Neural cell (in vitro differentiated cells): ENCODE measurements around the gene DNAI1. TPM values are rescaled to one million over a fixed set of nuclear protein-coding genes. Genes with fewer than 3 reads are reported as not detected.

Experiments used
- H2AFZ ChIP-seq: fragments of 200-600, 300-800 bp; sonication (generic), shearing (Covaris generic); 2 replicates; pipeline ENCODE4 v1.6.0; 2014; ENCODE audit warnings: low read depth, mild to moderate bottlenecking, antibody characterized with exemption, low read length, moderate library complexity
- H3F3A ChIP-seq: fragments of 200-600 bp; shearing (Covaris generic); 2 replicates; pipeline ENCODE4 v1.6.1; 2016; ENCODE audit warnings: mild to moderate bottlenecking, moderate library complexity, mixed read lengths, antibody characterized with exemption, low read length; ENCODE audit not compliant: insufficient read depth, poor library complexity, severe bottlenecking
- H3K27ac ChIP-seq: fragments of 200-600, 300-800 bp; sonication (generic), shearing (Covaris generic); 2 replicates; pipeline ENCODE4 v1.5.1; 2014; ENCODE audit warnings: mild to moderate bottlenecking, low read length, moderate library complexity
- H3K27me3 ChIP-seq: fragments of 300-800, 200-600 bp; sonication (generic), shearing (Covaris generic); 2 replicates; pipeline ENCODE4 v1.6.0; 2014; ENCODE audit warnings: mild to moderate bottlenecking, low read depth, low read length, moderate library complexity; ENCODE audit not compliant: insufficient read depth
- H3K36me3 ChIP-seq: fragments of 300-800, 200-600 bp; sonication (generic), shearing (Covaris generic); 2 replicates; pipeline ENCODE4 v1.5.1; 2014; ENCODE audit warnings: mild to moderate bottlenecking, antibody characterized with exemption, low read length, moderate library complexity; ENCODE audit not compliant: insufficient read depth
- H3K4me2 ChIP-seq: fragments of 300-800, 200-600 bp; sonication (generic), shearing (Covaris generic); 2 replicates; pipeline ENCODE4 v1.6.0; 2014; ENCODE audit warnings: mild to moderate bottlenecking, low read length
- H3K4me3 ChIP-seq: fragments of 300-800, 200-600 bp; sonication (generic), shearing (Covaris generic); 2 replicates; pipeline ENCODE4 v1.5.1; 2014; ENCODE audit warnings: mild to moderate bottlenecking, low read length, moderate library complexity
- H3K79me2 ChIP-seq: fragments of 200-600 bp; shearing (Covaris generic); replicated peaks from 2 replicates; pipeline ENCODE4 v1.6.0; 2014; ENCODE audit warnings: mild to moderate bottlenecking, low read length, moderate library complexity; ENCODE audit not compliant: insufficient read depth
- H3K9ac ChIP-seq: fragments of 300-800, 200-600 bp; sonication (generic), shearing (Covaris generic); 2 replicates; pipeline ENCODE4 v1.6.1; 2016; ENCODE audit warnings: mild to moderate bottlenecking, low read length, mixed read lengths
- H3K9me2 ChIP-seq: fragments of 200-600 bp; shearing (Covaris generic); 2 replicates; pipeline ENCODE4 v1.6.1; 2016; ENCODE audit warnings: mild to moderate bottlenecking, low read length, mixed read lengths; ENCODE audit not compliant: insufficient read depth
- H3K9me3 ChIP-seq: fragments of 200-600, 300-800 bp; sonication (generic), shearing (Covaris generic); 2 replicates; pipeline ENCODE4 v1.6.1; 2016; ENCODE audit warnings: mild to moderate bottlenecking, mixed run types, low read length, moderate library complexity, mixed read lengths
- H4K20me1 ChIP-seq: fragments of 200-600 bp; shearing (Covaris generic); 2 replicates; pipeline ENCODE4 v1.6.1; 2016; ENCODE audit warnings: mild to moderate bottlenecking, mixed run types; ENCODE audit not compliant: insufficient read depth
- CTCF ChIP-seq: fragments of 450-650 bp; IDR thresholded peaks from 2 replicates; pipeline ENCODE4 v1.5.1; 2014; ENCODE audit warnings: antibody characterized with exemption, mild to moderate bottlenecking, moderate library complexity; ENCODE audit not compliant: poor library complexity, severe bottlenecking
- EP300 ChIP-seq: fragments of 450-650 bp; conservative IDR thresholded peaks from 2 replicates; pipeline ENCODE4 v1.6.1; 2014; ENCODE audit warnings: antibody characterized with exemption, mild to moderate bottlenecking, moderate library complexity; ENCODE audit not compliant: poor library complexity, severe bottlenecking
- EZH2 ChIP-seq: fragments of 200-600, 300-800 bp; shearing (Covaris generic), sonication (generic); IDR thresholded peaks from 2 replicates; pipeline ENCODE4 v1.6.1; 2014; ENCODE audit warnings: antibody characterized with exemption, low read length, borderline replicate concordance, mild to moderate bottlenecking; ENCODE audit not compliant: insufficient read depth, poor library complexity, severe bottlenecking
- MXI1 ChIP-seq: fragments of 450-650 bp; conservative IDR thresholded peaks from 2 replicates; pipeline ENCODE4 v1.6.1; 2014; ENCODE audit warnings: antibody characterized with exemption, mild to moderate bottlenecking; ENCODE audit not compliant: poor library complexity, severe bottlenecking
- POLR2AphosphoS5 ChIP-seq: IDR thresholded peaks from 2 replicates; pipeline ENCODE4 v1.6.1; 2012
- RAD21 ChIP-seq: fragments of 450-650 bp; conservative IDR thresholded peaks from 2 replicates; pipeline ENCODE4 v1.6.1; 2014; ENCODE audit warnings: antibody characterized with exemption, mild to moderate bottlenecking, moderate library complexity
- REST ChIP-seq: IDR thresholded peaks from 2 replicates; pipeline ENCODE4 v1.6.1; 2012; ENCODE audit warnings: borderline replicate concordance
- SMC3 ChIP-seq: fragments of 450-650 bp; conservative IDR thresholded peaks from 2 replicates; pipeline ENCODE4 v1.6.1; 2014; ENCODE audit warnings: antibody characterized with exemption, mild to moderate bottlenecking, moderate library complexity; ENCODE audit not compliant: poor library complexity
- TAF1 ChIP-seq: IDR thresholded peaks from 2 replicates; pipeline ENCODE4 v1.6.1; 2012; ENCODE audit warnings: low read depth
- polyA plus RNA-seq: library from polyadenylated mRNA; depleted of rRNA; stranded (reverse); fragments of >200 nt; gene quantifications from 2 replicates; pipeline ENCODE4 v1.2.3, GENCODE V29; 2014

The DNAI1 gene
- polyA plus RNA-seq, 1 donor from 2014 or later = 0.99 TPM

GRCh38 chr9:34456746-34457145 is 1.9 kb upstream of the DNAI1 start:
- peak overlapping the region; percentile 96 for H3K9ac ChIP-seq
- H4K20me1 ChIP-seq = no peaks in the 10 kb centered on the region
- H3K4me3 ChIP-seq = peak overlapping the region; percentile 92
- H2AFZ ChIP-seq = peak overlapping the region; percentile 17
- TF ChIP-seq EZH2 (no peak), POLR2AphosphoS5 (no peak), CTCF (no peak), EP300 (no peak), MXI1 (no peak), SMC3 (no peak), REST (no peak), TAF1 (no peak), RAD21 (no peak)
- H3K27me3 ChIP-seq = no peaks in the 10 kb centered on the region
- no peaks in the 10 kb centered on the region for H3K9me2 ChIP-seq
- no peaks in the 10 kb centered on the region for H3K9me3 ChIP-seq
- no peaks in the 10 kb centered on the region for H3F3A ChIP-seq
- peaks cover 50% of the 10 kb centered on the region for H3K79me2 ChIP-seq
- peak overlapping the region; percentile 97 for H3K4me2 ChIP-seq
- no peaks in the 10 kb centered on the region for H3K36me3 ChIP-seq
- H3K27ac ChIP-seq = peak overlapping the region; percentile 93

DNA sequence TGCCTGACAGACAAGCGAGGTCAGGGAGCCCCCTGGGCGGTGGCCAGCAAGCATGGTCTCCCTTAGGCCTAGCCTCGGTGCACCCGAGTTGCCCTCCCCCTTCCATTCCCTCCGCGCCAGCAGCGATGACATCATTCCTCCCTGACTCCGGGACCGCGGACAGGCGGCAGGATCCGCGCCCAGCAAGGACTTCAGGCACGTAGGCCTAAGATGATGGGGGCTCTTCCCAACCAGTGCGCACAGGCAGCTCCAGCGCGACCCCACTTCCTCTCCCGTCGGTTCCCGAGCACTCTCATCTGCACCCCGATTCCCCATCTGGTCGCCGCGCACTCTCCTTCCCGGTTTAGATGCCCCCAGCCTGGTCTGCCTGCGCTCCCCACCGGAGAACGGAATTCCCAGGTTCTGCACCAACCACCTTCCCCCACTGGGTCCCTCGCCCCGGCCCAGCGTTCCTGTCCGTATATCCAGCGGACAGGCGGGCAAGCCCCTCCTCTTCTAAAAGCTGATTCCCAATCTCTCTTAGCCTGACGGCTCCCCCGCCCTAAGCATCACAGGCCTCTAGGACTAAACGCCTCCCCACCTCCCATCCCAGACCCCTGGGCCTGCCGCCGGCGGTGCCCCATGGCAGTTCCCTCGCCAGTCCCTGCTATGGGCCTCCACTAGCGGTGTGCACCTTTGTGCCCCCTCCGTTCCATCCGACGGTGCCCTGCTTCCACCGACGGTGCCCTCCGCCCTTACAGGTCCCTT is 1.2 kb upstream of the DNAI1 start:
- H3K9ac ChIP-seq = peak overlapping the region; percentile 96
- peak overlapping the region; percentile 92 for H3K4me3 ChIP-seq
- H3K27me3 ChIP-seq = no peaks in the 10 kb centered on the region
- peak overlapping the region; percentile 97 for H3K4me2 ChIP-seq
- no peaks in the 10 kb centered on the region for H3K9me3 ChIP-seq
- H3K9me2 ChIP-seq = no peaks in the 10 kb centered on the region
- H4K20me1 ChIP-seq = no peaks in the 10 kb centered on the region
- H3K27ac ChIP-seq = peak overlapping the region; percentile 93
- peak overlapping the region; percentile 17 for H2AFZ ChIP-seq
- no peaks in the 10 kb centered on the region for H3K36me3 ChIP-seq
- H3F3A ChIP-seq = no peaks in the 10 kb centered on the region
- TF ChIP-seq EZH2 (no peak), EP300 (no peak), POLR2AphosphoS5 (peak; percentile 77), RAD21 (peak; percentile 14), REST (peak; percentile 54), MXI1 (peak; percentile 46), TAF1 (no peak), CTCF (no peak), SMC3 (no peak)
- H3K79me2 ChIP-seq = peaks cover 47% of the 10 kb centered on the region
